MM.1S (cell line): ENCODE measurements around the gene PHKA2.

Experiments used
- EZH2 ChIP-seq: fragments of 300-600 bp; sonication (generic); optimal IDR thresholded peaks from 2 replicates; pipeline ENCODE3; 2017; ENCODE audit warnings: low read depth, mild to moderate bottlenecking, antibody characterized with exemption, low read length, mixed read lengths
- EZH2phosphoT487 ChIP-seq: fragments of 300-600 bp; sonication (generic); IDR thresholded peaks from 2 replicates; pipeline ENCODE4 v1.6.1; 2018; ENCODE audit warnings: antibody characterized with exemption, low read length
- TF ChIP-seq, protein P1 (sequence below): fragments of 300-600 bp; sonication (generic); IDR thresholded peaks from 2 replicates; pipeline ENCODE4 v1.5.1; 2016; ENCODE audit warnings: antibody characterized with exemption, low read length, mixed read lengths

DNA sequence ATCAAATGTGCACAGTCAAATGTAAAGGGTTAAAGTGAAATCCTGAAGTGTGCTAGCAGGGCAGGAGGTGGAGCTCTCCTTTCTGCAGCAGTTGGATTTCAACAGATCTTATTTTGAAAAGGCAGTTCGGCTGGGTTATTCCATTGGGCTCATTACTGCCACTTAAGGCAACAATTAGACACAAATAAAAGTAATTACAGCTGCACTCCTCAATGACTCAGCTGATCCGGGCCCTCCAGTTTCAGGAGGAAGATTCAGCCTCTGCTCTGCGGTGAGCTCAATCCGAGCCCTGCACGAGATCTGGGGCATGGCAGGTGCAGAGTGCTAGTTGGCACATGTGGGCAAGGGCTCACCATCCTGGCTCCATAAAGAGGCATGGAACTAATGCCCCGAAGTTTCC lies 85.4 kb downstream of the PHKA2 start:
- TF ChIP-seq, protein P1, sequence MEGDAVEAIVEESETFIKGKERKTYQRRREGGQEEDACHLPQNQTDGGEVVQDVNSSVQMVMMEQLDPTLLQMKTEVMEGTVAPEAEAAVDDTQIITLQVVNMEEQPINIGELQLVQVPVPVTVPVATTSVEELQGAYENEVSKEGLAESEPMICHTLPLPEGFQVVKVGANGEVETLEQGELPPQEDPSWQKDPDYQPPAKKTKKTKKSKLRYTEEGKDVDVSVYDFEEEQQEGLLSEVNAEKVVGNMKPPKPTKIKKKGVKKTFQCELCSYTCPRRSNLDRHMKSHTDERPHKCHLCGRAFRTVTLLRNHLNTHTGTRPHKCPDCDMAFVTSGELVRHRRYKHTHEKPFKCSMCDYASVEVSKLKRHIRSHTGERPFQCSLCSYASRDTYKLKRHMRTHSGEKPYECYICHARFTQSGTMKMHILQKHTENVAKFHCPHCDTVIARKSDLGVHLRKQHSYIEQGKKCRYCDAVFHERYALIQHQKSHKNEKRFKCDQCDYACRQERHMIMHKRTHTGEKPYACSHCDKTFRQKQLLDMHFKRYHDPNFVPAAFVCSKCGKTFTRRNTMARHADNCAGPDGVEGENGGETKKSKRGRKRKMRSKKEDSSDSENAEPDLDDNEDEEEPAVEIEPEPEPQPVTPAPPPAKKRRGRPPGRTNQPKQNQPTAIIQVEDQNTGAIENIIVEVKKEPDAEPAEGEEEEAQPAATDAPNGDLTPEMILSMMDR = no peak
- no peak for TF ChIP-seq EZH2phosphoT487
- no peak for TF ChIP-seq EZH2
